Activated CD4-positive, alpha-beta T cell treated with anti-CD3 and anti-CD28 coated beads, Interleukin-2, amount 50 U/mL, for 24 hours (primary cell): Measurements from ENCODE around the gene CTSD.

Experiments
- DNase-seq, 2 donors: peaks; one replicate each; pipeline ENCODE4 v3.0.0-alpha.2; 2020; ENCODE audit warnings: low read depth in 1 of 2, low spot score in 1 of 2

CTSD gene

GRCh38 chr11:1732418-1733008 lies 31.2 kb downstream of the CTSD start:
- no peak for DNase-seq

- DNase-seq: no peak
Observed at GRCh38 chr11:1731451-1732059, 32.2 kb downstream of the CTSD start.

GRCh38 chr11:1730059-1730629 lies 33.6 kb downstream of the CTSD start:
- DNase-seq: no peak

GRCh38 chr11:1729692-1730011 lies 34.1 kb downstream of the CTSD start:
- no peak for DNase-seq

GRCh38 chr11:1728931-1729691 lies 34.6 kb downstream of the CTSD start:
- no peak for DNase-seq

GRCh38 chr11:1728301-1728700 lies 35.4 kb downstream of the CTSD start:
- DNase-seq: no peak

- DNase-seq: no peak
Observed at GRCh38 chr11:1727861-1728260, 35.9 kb downstream of the CTSD start.

GRCh38 chr11:1727096-1727690 lies 36.5 kb downstream of the CTSD start:
- no peak for DNase-seq

GRCh38 chr11:1719781-1720180 lies 43.9 kb downstream of the CTSD start:
- no peak for DNase-seq

- no peak for DNase-seq
Observed at GRCh38 chr11:1718326-1718725, 45.4 kb downstream of the CTSD start.

GRCh38 chr11:1717745-1718144 lies 46.0 kb downstream of the CTSD start:
- DNase-seq: no peak

GRCh38 chr11:1714908-1715885 lies 48.5 kb downstream of the CTSD start:
- no peak for DNase-seq

GRCh38 chr11:1708716-1709115 lies 55.0 kb downstream of the CTSD start:
- no peak for DNase-seq

- no peak for DNase-seq
Observed at GRCh38 chr11:1707751-1708150, 56.0 kb downstream of the CTSD start.

GRCh38 chr11:1706634-1707400 lies 56.9 kb downstream of the CTSD start:
- no peak for DNase-seq

- no peak for DNase-seq
Observed at GRCh38 chr11:1705126-1706052, 58.3 kb downstream of the CTSD start.

GRCh38 chr11:1703146-1703545 lies 60.6 kb downstream of the CTSD start:
- DNase-seq: no peak
